ENCODE results near the gene OR5M11. TPM values are rescaled to one million over a fixed set of nuclear protein-coding genes. Genes with fewer than 3 reads are reported as not detected.
"Not testable (repeated sequence)": the region's sequence is repeated elsewhere in the genome, so short reads cannot be mapped to it uniquely, and the experiment has no call there.

Gene OR5M11
- not detected for polyA plus RNA-seq (ENCODE audit: insufficient read length)
- long read RNA-seq, donor 1: 0 reads
- long read RNA-seq, donor 2: 0 reads
- long read RNA-seq, donor 3: 0 reads
- long read RNA-seq, donor 4: 0 reads
- long read RNA-seq, donor 5: 0 reads
- long read RNA-seq, donor 6: 0 reads
- long read RNA-seq, donor 7: 0 reads
- long read RNA-seq, donor 8: 0 reads

GRCh38 chr11:56543157-56543556 is at the start of gene OR5M11:
Gene OR5M11 (minus strand): TSS chr11:56543257. CDS start chr11:56543257, 0 bp downstream.
- DNase-seq: no peak

DNA sequence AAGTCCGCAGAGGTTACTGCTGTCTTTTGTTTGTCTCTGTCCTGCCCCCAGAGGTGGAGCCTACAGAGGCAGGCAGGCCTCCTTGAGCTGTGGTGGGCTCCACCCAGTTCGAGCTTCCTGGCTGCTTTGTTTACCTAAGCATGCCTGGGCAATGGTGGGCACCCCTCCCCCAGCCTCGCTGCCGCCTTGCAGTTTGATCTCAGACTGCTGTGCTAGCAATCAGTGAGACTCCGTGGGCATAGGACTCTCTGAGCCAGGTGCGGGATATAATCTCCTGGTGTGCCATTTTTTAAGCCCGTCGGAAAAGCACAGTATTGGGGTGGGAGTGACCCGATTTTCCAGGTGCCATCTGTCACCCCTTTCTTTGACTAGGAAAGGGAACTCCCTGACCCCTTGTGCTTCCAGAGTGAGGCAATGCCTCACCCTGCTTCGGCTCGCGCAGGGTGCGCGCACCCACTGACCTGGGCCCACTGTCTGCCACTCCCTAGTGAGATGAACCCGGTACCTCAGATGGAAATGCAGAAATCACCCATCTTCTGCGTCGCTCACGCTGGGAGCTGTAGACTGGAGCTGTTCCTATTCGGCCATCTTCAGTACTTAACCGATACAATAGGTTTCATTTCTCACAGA is 49.1 kb upstream of the OR5M11 start:
- DNase-seq: not testable (repeated sequence)

- DNase-seq: no peak
Observed at GRCh38 chr11:56577621-56578020, 34.6 kb upstream of the OR5M11 start, which contains the start of gene OR5M10. Gene OR5M10 (minus strand): TSS chr11:56577721. CDS start chr11:56577721, 0 bp downstream.

- DNase-seq: no peak
Observed at GRCh38 chr11:56558574-56558973, 15.5 kb upstream of the OR5M11 start.

DNA sequence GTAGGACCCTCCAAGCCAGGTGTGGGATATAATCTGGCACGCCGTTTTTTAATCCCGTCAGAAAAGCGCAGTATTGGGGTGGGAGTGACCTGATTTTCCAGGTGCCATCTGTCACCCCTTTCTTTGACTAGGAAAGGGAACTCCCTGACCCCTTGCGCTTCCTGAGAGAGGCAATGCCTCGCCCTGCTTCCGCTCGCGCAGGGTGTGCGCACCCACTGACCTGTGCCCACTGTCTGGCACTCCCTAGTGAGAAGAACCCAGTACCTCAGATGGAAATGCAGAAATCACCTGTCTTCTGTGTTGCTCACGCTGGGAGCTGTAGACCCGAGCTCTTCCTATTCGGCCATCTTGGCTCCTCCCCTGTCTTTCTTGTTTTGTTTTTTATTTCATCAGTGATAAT is 11.6 kb upstream of the OR5M11 start:
- not testable (repeated sequence) for DNase-seq

DNA sequence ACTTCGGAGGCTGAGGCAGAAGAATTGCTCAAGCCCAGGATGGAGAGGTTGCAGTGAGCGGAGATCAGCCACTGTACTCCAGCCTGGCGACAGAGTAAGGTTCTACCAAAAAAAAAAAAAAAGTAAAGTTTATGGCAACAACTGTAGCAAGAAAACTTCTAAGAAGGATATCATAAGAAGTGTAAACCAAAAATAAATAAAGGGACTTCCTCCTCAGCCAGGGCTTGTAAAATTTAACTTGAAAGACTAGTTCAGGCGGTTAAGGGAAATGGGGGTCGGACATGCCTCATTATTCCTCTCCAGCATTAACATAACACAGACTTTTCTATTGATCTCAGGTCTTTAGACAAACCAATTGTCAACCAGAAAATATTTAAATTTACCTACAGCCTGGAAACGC is 2.5 kb upstream of the OR5M11 start:
- no peak for DNase-seq

GRCh38 chr11:56543739-56544138 is 682 bp upstream of the OR5M11 start:
- no peak for DNase-seq

GRCh38 chr11:56533054-56533740 is 9.9 kb downstream of the OR5M11 start:
- no peak for DNase-seq

- DNase-seq: no peak
Observed at GRCh38 chr11:56531856-56532255, 11.2 kb downstream of the OR5M11 start.

DNA sequence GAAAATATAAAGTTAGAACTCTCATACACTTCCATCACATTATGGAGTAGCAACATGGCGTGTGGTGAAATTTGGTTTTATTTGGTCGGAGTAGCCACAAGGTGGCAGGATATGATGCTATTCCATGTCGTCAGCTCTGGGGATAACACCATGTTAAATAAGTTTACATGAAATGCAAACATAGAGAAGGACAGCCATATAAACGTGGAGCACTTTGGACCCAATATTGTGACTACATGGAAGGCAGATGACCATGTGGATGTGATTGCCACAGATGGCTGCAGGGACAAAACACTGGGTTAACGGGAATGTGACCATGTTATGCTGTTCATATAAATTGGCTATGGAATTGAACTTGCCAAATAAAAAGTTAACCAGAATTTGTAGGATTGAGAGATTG is 21.0 kb downstream of the OR5M11 start:
- DNase-seq: no peak

GRCh38 chr11:56513280-56513679 is 29.8 kb downstream of the OR5M11 start:
- no peak for DNase-seq

- DNase-seq: no peak
Observed at GRCh38 chr11:56509439-56509838, 33.6 kb downstream of the OR5M11 start.

DNA sequence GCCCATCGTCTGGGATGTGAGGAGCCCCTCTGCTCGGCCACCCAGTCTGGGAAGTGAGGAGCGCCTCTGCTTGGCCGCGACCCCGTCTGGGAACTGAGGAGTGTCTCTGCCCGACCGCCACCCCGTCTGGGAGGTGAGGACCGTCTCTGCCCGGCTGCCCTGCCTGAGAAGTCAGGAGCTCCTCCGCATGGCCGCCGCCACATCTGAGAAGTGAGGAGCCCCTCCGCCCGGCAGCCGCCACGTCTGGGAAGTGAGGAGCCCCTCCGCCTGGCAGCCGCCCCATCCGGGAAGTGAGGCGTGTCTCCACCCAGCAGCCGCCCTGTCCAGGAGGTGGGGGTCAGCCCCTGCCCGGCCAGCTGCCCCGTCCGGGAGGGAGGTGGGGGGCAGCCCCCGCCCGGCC is 46.0 kb downstream of the OR5M11 start:
- no peak for DNase-seq

DNA sequence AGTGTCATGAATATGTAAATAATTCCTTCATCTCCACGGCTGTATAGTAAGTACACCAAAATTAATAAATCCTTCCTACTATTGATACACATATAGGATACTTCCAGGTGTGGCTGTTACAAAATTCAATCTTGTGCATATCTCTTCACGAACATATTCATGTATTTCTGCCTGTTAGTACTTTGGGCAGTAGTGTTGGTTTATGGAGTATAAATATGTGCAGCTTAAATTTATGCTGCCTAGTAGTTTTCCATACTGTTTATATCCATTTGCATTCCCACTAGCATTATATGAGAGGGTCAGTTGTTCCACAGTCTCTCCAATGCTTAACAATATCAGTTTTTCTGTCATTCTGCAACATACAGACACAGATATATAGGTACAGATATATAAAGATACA is 47.9 kb downstream of the OR5M11 start:
- no peak for DNase-seq

Other genes with a start within 250 kb of the OR5M11 start
- gene OR8K3, start 228.1 kb downstream of the OR5M11 start, polyA plus RNA-seq (ENCODE audit: insufficient read length): not detected
- gene OR8K1, start 197.2 kb downstream of the OR5M11 start, polyA plus RNA-seq (ENCODE audit: insufficient read length): not detected
- not detected for gene OR8J1, start 189.0 kb downstream of the OR5M11 start, polyA plus RNA-seq (ENCODE audit: insufficient read length)
- gene OR8U1, start 167.6 kb downstream of the OR5M11 start, polyA plus RNA-seq (ENCODE audit: insufficient read length): not detected
- gene OR5AL1, start 130.6 kb downstream of the OR5M11 start, polyA plus RNA-seq (ENCODE audit: insufficient read length): not detected
- not detected for gene OR5M3, start 69.9 kb downstream of the OR5M11 start, polyA plus RNA-seq (ENCODE audit: insufficient read length)
- gene OR5M8, start 51.9 kb downstream of the OR5M11 start, polyA plus RNA-seq (ENCODE audit: insufficient read length): not detected
- gene OR5M10, start 34.5 kb upstream of the OR5M11 start, polyA plus RNA-seq (ENCODE audit: insufficient read length): not detected
- not detected for gene OR5M1, start 71.6 kb upstream of the OR5M11 start, polyA plus RNA-seq (ENCODE audit: insufficient read length)
- not detected for gene OR5AP2, start 99.2 kb upstream of the OR5M11 start, polyA plus RNA-seq (ENCODE audit: insufficient read length)
- gene OR5AR1, start 120.4 kb upstream of the OR5M11 start, polyA plus RNA-seq (ENCODE audit: insufficient read length): not detected
- gene OR9G1, start 155.8 kb upstream of the OR5M11 start, polyA plus RNA-seq (ENCODE audit: insufficient read length): not detected
- gene OR9G4, start 205.4 kb upstream of the OR5M11 start, polyA plus RNA-seq (ENCODE audit: insufficient read length): not detected

Measured in left kidney (tissue), 8 donors.